Duodenal mucosa (tissue), 2 donors: ENCODE data around the gene LTA4H.

Experiments
- H3K27ac ChIP-seq: one replicate; pipeline ENCODE4 v1.7.0; 2013; ENCODE audit warnings: low read depth, low read length
- H3K27me3 ChIP-seq, 2 donors: one replicate each; pipeline ENCODE4 v1.7.0; 2013; ENCODE audit warnings: low read length in 2 of 2, control low read depth in 1 of 2; ENCODE audit not compliant: insufficient read depth in 2 of 2, control insufficient read depth in 1 of 2
- H3K36me3 ChIP-seq, 2 donors: one replicate each; pipeline ENCODE4 v1.7.0; 2013; ENCODE audit warnings: low read length in 2 of 2, control low read depth in 1 of 2; ENCODE audit not compliant: insufficient read depth in 2 of 2, control insufficient read depth in 1 of 2
- H3K4me1 ChIP-seq, 2 donors: one replicate each; pipeline ENCODE4 v1.7.0; 2013; ENCODE audit warnings: low read length in 2 of 2, control low read depth in 1 of 2; ENCODE audit not compliant: insufficient read depth in 2 of 2, control insufficient read depth in 1 of 2
- H3K4me3 ChIP-seq, 2 donors: one replicate each; pipeline ENCODE4 v1.7.0; 2013; ENCODE audit warnings: low read length in 2 of 2, low read depth in 1 of 2
- H3K9ac ChIP-seq, 2 donors: one replicate each; pipeline ENCODE4 v1.7.0; 2013; ENCODE audit warnings: low read length in 2 of 2, low read depth in 1 of 2
- H3K9me3 ChIP-seq, 2 donors: one replicate each; pipeline ENCODE4 v1.7.0; 2013; ENCODE audit warnings: low read length in 2 of 2, control low read depth in 1 of 2; ENCODE audit not compliant: control insufficient read depth in 1 of 2

Gene LTA4H

GRCh38 chr12:95962222-95962621, 73.2 kb downstream of the LTA4H start:
- Histone ChIP-seq H3K4me3 (no peak overlapping the region), H3K9me3 (no peaks in the 10 kb centered on the region), H3K4me1 (no peaks in the 10 kb centered on the region), H3K36me3 (no peaks in the 10 kb centered on the region), H3K27me3 (no peaks in the 10 kb centered on the region), H3K9ac (no peak overlapping the region), H3K27ac (no peak overlapping the region)

DNA sequence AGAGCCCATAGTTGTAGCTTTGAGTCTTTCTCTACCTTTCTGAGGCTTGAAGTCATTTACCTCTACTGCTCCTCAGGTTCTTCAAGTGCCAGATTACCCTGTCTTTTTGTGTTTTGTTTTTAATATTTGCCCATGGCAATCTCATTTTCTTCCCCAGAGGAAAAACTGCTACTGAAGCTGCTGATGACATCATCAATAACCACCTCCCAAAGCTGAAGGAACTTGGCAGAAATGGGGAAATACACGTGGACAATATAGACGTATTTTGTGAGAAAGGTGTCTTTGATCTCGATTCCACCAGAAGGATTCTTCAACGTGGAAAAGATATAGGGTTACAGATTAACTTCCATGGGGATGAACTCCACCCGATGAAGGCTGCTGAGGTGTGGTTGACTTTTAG, 75.1 kb downstream of the LTA4H start:
- no peaks in the 10 kb centered on the region for H3K9me3 ChIP-seq
- H3K4me1 ChIP-seq = no peaks in the 10 kb centered on the region
- H3K9ac ChIP-seq = no peak overlapping the region
- no peaks in the 10 kb centered on the region for H3K27me3 ChIP-seq
- no peak overlapping the region for H3K4me3 ChIP-seq
- H3K36me3 ChIP-seq = no peaks in the 10 kb centered on the region
- H3K27ac ChIP-seq = no peak overlapping the region

DNA sequence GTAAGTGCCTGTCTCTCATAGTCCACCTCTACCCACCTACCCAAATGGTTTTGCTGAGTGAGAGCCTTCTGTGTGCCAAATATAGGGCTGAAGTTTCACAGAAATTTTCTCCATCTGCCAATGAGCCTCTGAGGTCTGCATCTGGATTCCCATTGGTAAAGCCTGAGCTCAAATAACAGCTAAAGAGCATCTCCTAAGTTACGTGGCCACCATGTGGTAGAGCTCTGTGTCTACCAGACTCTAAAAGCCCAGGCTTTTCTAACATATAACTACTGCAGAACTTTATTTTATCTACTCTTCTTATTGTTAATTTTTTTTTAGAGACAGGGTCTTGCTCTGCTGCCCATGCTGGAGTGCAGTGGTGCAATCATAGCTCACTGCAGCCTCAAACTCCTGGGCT, 76.3 kb downstream of the LTA4H start:
- Histone ChIP-seq H3K4me1 (no peaks in the 10 kb centered on the region), H3K4me3 (no peak overlapping the region), H3K36me3 (no peaks in the 10 kb centered on the region), H3K27ac (no peak overlapping the region), H3K9ac (no peak overlapping the region), H3K9me3 (no peaks in the 10 kb centered on the region), H3K27me3 (no peaks in the 10 kb centered on the region)

GRCh38 chr12:95956557-95957145, 78.7 kb downstream of the LTA4H start:
- H3K9me3 ChIP-seq = no peaks in the 10 kb centered on the region
- no peaks in the 10 kb centered on the region for H3K4me1 ChIP-seq
- H3K27me3 ChIP-seq = no peaks in the 10 kb centered on the region
- no peaks in the 10 kb centered on the region for H3K36me3 ChIP-seq
- H3K27ac ChIP-seq = no peak overlapping the region
- H3K4me3 ChIP-seq = no peak overlapping the region
- no peak overlapping the region for H3K9ac ChIP-seq

DNA sequence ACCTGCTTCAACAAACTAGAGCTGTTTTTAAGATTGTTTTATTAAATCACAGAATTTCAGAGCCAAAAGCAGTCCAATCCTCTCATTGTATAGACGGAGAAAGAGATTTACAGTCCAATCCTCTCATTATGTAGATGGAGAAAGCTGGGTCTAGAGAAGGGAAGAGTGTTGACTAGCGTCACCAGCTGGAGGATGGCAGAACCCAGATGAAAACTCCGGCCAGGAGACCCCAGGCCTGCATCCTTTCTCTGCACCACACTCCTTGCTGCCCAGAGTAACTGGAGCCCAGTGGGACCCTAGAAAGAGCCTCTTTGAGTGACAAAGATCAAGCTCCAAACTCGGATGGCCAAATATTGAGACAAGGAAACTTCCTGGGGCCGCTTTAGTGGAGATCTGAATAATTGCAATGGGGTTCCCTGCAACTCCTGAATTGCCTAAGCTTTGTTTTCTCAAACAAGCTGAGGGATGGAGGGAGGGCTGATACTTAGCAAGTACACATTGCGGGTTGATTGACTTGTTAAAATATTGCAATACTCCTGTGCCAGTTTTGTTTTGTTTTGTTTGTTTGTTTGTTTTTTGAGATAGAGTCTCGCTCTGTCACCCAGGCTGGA, 79.7 kb downstream of the LTA4H start:
- H3K27ac ChIP-seq = no peak overlapping the region
- H3K4me3 ChIP-seq = no peak overlapping the region
- no peaks in the 10 kb centered on the region for H3K9me3 ChIP-seq
- H3K4me1 ChIP-seq = no peaks in the 10 kb centered on the region
- no peaks in the 10 kb centered on the region for H3K36me3 ChIP-seq
- peaks cover 0 to under 1% of the 10 kb centered on the region in 2 donors for H3K27me3 ChIP-seq
- no peak overlapping the region for H3K9ac ChIP-seq

- H3K4me3 ChIP-seq = no peak overlapping the region
- peaks cover 0 to 4% of the 10 kb centered on the region in 2 donors for H3K27me3 ChIP-seq
- no peaks in the 10 kb centered on the region for H3K4me1 ChIP-seq
- no peaks in the 10 kb centered on the region for H3K9me3 ChIP-seq
- no peak overlapping the region for H3K9ac ChIP-seq
- H3K27ac ChIP-seq = no peak overlapping the region
- H3K36me3 ChIP-seq = no peaks in the 10 kb centered on the region
Observed at GRCh38 chr12:95953000-95953399, 82.4 kb downstream of the LTA4H start.

DNA sequence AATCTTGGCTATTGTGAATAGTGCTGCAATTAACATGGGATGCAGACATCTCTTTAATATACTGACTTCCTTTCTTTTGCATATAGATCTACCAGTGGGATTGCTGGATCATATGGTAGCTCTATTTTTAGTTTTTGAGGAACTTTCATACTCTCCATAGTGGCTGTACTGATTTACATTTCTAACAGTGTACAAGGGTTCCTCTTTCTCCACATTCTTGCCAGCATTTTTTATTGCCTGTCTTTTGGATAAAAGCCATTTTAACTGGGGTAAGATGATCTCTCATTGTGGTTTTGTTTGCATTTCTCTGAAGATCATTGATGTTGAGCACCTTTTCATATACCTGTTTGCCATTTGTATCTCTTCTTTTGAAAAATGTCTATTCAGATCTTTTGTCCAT, 83.9 kb downstream of the LTA4H start:
- H3K27me3 ChIP-seq = peaks cover 0 to 4% of the 10 kb centered on the region in 2 donors
- no peaks in the 10 kb centered on the region for H3K4me1 ChIP-seq
- H3K36me3 ChIP-seq = no peaks in the 10 kb centered on the region
- no peak overlapping the region for H3K4me3 ChIP-seq
- no peaks in the 10 kb centered on the region for H3K9me3 ChIP-seq
- H3K27ac ChIP-seq = no peak overlapping the region
- no peak overlapping the region for H3K9ac ChIP-seq
